Measurements from ENCODE around the gene THTPA. TPM values are rescaled to one million over a fixed set of nuclear protein-coding genes. Genes with fewer than 3 reads are reported as not detected.

The THTPA gene
- total and polyA plus RNA-seq, 2 donors (not counting 1 experiment from before 2014, with no cell fraction given): 17.0 to 21.4 TPM

DNA sequence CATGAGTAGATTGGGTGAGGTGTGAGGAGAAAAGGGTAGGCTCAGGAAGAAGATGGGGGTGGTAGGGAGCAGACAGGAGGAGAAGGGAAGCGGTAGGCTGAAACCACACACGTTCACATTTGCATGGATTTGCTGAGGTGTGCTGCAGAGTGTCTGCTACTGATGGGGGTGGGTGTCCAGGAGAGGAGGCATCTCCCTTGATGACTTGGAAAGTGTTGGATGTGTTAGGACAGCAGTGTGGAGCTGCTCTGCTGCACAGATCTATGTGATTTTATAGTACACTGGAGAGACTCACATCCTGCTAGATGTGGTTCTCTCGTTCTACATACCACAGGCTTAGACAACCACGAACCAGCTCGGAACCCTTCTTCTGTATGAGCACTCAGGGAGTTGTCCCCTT, 13.8 kb upstream of the THTPA start:
- Histone ChIP-seq H2AFZ (ENCODE audit: insufficient read depth, low read depth, low read length, poor library complexity, severe bottlenecking) (no peak overlapping the region), H3K9me3 (ENCODE audit: control extremely low read depth in 1 of 3, control insufficient read depth in 2 of 3, insufficient read depth in 1 of 3, low read length in 2 of 3) (no peaks in the 10 kb centered on the region), H3K4me1 (ENCODE audit: control insufficient read depth in 2 of 2, insufficient read depth in 2 of 2, low read length in 2 of 2) (no peaks in the 10 kb centered on the region), H3K4me2 (replicated peaks; ENCODE audit: low read depth, low read length, poor library complexity, severe bottlenecking) (no peak overlapping the region), H4K20me1 (ENCODE audit: control insufficient read depth, insufficient read depth, low read length, poor library complexity, severe bottlenecking) (no peaks in the 10 kb centered on the region), H3K79me2 (ENCODE audit: control insufficient read depth, insufficient read depth, low read length) (no peaks in the 10 kb centered on the region), H3K4me3 (ENCODE audit: control extremely low read depth in 1 of 5, extremely low read depth in 1 of 5, insufficient read depth in 1 of 5, low read depth in 2 of 5, low read length in 4 of 5) (no peak overlapping the region), H3K27ac (ENCODE audit: low read length in 2 of 2) (no peak overlapping the region), H3K27me3 (replicated peaks in 1 of 4; ENCODE audit: control extremely low read depth in 1 of 4, control insufficient read depth in 3 of 4, insufficient read depth in 4 of 4, low read length in 3 of 4) (peaks cover 0 to 5% (median 0%) of the 10 kb centered on the region in 4 experiments), H3K36me3 (replicated peaks in 1 of 2; ENCODE audit: control extremely low read depth in 1 of 2, control insufficient read depth in 1 of 2, extremely low read depth in 1 of 2, insufficient read depth in 2 of 2, low read length in 1 of 2) (no peaks in the 10 kb centered on the region), H3K9ac (ENCODE audit: low read length) (no peak overlapping the region)
- Mint-ChIP-seq H3K27me3 (peaks cover 3% of the 10 kb centered on the region), H3K4me3 (no peak overlapping the region), H3K27ac (no peak overlapping the region), H3K9me3 (ENCODE audit: insufficient read depth) (no peaks in the 10 kb centered on the region), H3K4me1 (no peaks in the 10 kb centered on the region)
- POLR2A ChIA-PET: no interaction called here
- 85% methylated on average over 5 of the region's 5 CpGs for WGBS (ENCODE audit: insufficient coverage)
- DNase-seq (no peak), ATAC-seq (ENCODE audit: low read depth) (no peak)
- intact Hi-C loops (cut with micrococcal nuclease): no loop called here
- CTCF ChIA-PET: interaction anchor here (1.7 to 7.7 kb wide), 4 partner anchors 9 to 63 kb away, joined by 3 to 80 read pairs (median 16); partner anchors contain the start of gene ZFHX2
- no peak for TF ChIP-seq EZH2 (IDR thresholded peaks at IDR 0.05; ENCODE audit: borderline replicate concordance, insufficient read depth, low read depth, low read length, poor library complexity, severe bottlenecking)
- TF ChIP-seq, protein P1, sequence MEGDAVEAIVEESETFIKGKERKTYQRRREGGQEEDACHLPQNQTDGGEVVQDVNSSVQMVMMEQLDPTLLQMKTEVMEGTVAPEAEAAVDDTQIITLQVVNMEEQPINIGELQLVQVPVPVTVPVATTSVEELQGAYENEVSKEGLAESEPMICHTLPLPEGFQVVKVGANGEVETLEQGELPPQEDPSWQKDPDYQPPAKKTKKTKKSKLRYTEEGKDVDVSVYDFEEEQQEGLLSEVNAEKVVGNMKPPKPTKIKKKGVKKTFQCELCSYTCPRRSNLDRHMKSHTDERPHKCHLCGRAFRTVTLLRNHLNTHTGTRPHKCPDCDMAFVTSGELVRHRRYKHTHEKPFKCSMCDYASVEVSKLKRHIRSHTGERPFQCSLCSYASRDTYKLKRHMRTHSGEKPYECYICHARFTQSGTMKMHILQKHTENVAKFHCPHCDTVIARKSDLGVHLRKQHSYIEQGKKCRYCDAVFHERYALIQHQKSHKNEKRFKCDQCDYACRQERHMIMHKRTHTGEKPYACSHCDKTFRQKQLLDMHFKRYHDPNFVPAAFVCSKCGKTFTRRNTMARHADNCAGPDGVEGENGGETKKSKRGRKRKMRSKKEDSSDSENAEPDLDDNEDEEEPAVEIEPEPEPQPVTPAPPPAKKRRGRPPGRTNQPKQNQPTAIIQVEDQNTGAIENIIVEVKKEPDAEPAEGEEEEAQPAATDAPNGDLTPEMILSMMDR (IDR thresholded peaks at IDR 0.05): no peak

DNA sequence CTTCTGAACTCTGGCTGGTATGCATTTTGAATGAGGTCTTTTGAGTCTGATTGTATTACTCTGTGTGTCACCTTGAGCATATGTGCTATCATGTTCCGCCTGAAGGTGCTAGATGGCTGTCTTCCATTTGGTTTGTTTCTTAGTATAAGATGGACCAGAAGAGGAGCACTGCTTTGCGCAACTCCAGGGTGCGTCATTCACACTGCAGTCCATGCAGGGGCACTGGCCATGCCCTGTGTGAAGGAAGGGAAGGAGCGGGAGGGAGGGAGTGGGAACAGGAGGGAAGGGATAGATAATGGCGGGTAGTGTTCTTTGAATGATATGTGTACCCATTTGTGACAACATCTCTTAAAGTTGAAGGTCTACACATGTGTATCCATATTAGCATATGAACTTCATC, 12.7 kb upstream of the THTPA start:
- CTCF ChIA-PET: interaction anchor here (1.1 to 7.7 kb wide), 2 partner anchors 17 to 65 kb away, joined by 8 to 80 read pairs; no protein-coding TSS in a partner anchor
- H3K4me2 ChIP-seq (replicated peaks; ENCODE audit: low read depth, low read length, poor library complexity, severe bottlenecking): no peak overlapping the region
- no peak overlapping the region for H3K27ac ChIP-seq (ENCODE audit: low read length in 2 of 2)
- POLR2A ChIA-PET: no interaction called here
- H4K20me1 ChIP-seq (ENCODE audit: control insufficient read depth, insufficient read depth, low read length, poor library complexity, severe bottlenecking): no peaks in the 10 kb centered on the region
- no peak overlapping the region for H3K4me3 Mint-ChIP-seq
- DNase-seq (no peak), ATAC-seq (ENCODE audit: low read depth) (no peak)
- H3K27me3 Mint-ChIP-seq: peaks cover 3% of the 10 kb centered on the region
- intact Hi-C loops (cut with micrococcal nuclease): no loop called here
- H3K36me3 ChIP-seq (replicated peaks in 1 of 2; ENCODE audit: control extremely low read depth in 1 of 2, control insufficient read depth in 1 of 2, extremely low read depth in 1 of 2, insufficient read depth in 2 of 2, low read length in 1 of 2): no peaks in the 10 kb centered on the region
- no peaks in the 10 kb centered on the region for H3K4me1 Mint-ChIP-seq
- WGBS (ENCODE audit: insufficient coverage): 98% methylated on average over 3 of the region's 5 CpGs
- no peak overlapping the region for H2AFZ ChIP-seq (ENCODE audit: insufficient read depth, low read depth, low read length, poor library complexity, severe bottlenecking)
- no peak overlapping the region for H3K4me3 ChIP-seq (ENCODE audit: control extremely low read depth in 1 of 5, extremely low read depth in 1 of 5, insufficient read depth in 1 of 5, low read depth in 2 of 5, low read length in 4 of 5)
- H3K9me3 Mint-ChIP-seq (ENCODE audit: insufficient read depth): no peaks in the 10 kb centered on the region
- H3K9ac ChIP-seq (ENCODE audit: low read length): no peak overlapping the region
- peaks cover 0 to 5% (median 0%) of the 10 kb centered on the region in 4 experiments for H3K27me3 ChIP-seq (replicated peaks in 1 of 4; ENCODE audit: control extremely low read depth in 1 of 4, control insufficient read depth in 3 of 4, insufficient read depth in 4 of 4, low read length in 3 of 4)
- TF ChIP-seq EZH2 (IDR thresholded peaks at IDR 0.05; ENCODE audit: borderline replicate concordance, insufficient read depth, low read depth, low read length, poor library complexity, severe bottlenecking): no peak
- TF ChIP-seq, protein P1 (IDR thresholded peaks at IDR 0.05): no peak
- no peaks in the 10 kb centered on the region for H3K4me1 ChIP-seq (ENCODE audit: control insufficient read depth in 2 of 2, insufficient read depth in 2 of 2, low read length in 2 of 2)
- H3K27ac Mint-ChIP-seq: no peak overlapping the region
- H3K9me3 ChIP-seq (ENCODE audit: control extremely low read depth in 1 of 3, control insufficient read depth in 2 of 3, insufficient read depth in 1 of 3, low read length in 2 of 3): no peaks in the 10 kb centered on the region
- H3K79me2 ChIP-seq (ENCODE audit: control insufficient read depth, insufficient read depth, low read length): no peaks in the 10 kb centered on the region
